Epithelial cell of esophagus (primary cell): ENCODE results near the gene BCORL1.
A peak's percentile ranks its signal among the peaks of the same experiment; 100 is the strongest.

Experiments used
- DNase-seq: peaks from one replicate; pipeline ENCODE4 v3.0.0; 2010; ENCODE audit warnings: low read depth
- H3K4me3 ChIP-seq: 2 replicates; pipeline ENCODE4 v1.5.1; 2011; ENCODE audit warnings: mild to moderate bottlenecking, low read length, control low read depth
- TF ChIP-seq, protein P1 (sequence below): IDR thresholded peaks from 2 replicates; pipeline ENCODE4 v1.5.1; 2011; ENCODE audit warnings: low read depth, mild to moderate bottlenecking, low read length, control low read depth, inconsistent platforms; ENCODE audit not compliant: insufficient read depth; ENCODE audit errors: missing control alignments

Gene BCORL1, protein sequence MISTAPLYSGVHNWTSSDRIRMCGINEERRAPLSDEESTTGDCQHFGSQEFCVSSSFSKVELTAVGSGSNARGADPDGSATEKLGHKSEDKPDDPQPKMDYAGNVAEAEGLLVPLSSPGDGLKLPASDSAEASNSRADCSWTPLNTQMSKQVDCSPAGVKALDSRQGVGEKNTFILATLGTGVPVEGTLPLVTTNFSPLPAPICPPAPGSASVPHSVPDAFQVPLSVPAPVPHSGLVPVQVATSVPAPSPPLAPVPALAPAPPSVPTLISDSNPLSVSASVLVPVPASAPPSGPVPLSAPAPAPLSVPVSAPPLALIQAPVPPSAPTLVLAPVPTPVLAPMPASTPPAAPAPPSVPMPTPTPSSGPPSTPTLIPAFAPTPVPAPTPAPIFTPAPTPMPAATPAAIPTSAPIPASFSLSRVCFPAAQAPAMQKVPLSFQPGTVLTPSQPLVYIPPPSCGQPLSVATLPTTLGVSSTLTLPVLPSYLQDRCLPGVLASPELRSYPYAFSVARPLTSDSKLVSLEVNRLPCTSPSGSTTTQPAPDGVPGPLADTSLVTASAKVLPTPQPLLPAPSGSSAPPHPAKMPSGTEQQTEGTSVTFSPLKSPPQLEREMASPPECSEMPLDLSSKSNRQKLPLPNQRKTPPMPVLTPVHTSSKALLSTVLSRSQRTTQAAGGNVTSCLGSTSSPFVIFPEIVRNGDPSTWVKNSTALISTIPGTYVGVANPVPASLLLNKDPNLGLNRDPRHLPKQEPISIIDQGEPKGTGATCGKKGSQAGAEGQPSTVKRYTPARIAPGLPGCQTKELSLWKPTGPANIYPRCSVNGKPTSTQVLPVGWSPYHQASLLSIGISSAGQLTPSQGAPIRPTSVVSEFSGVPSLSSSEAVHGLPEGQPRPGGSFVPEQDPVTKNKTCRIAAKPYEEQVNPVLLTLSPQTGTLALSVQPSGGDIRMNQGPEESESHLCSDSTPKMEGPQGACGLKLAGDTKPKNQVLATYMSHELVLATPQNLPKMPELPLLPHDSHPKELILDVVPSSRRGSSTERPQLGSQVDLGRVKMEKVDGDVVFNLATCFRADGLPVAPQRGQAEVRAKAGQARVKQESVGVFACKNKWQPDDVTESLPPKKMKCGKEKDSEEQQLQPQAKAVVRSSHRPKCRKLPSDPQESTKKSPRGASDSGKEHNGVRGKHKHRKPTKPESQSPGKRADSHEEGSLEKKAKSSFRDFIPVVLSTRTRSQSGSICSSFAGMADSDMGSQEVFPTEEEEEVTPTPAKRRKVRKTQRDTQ (N-terminal part only)

GRCh38 chrX:129982300-129983251 lies at the start of gene BCORL1:
Gene BCORL1 (plus strand): TSS chrX:129982635. CDS start chrX:130005232, 22,597 bp downstream.
- DNase-seq = peak; percentile 91
- no peak within 1 kb of the TSS for H3K4me3 ChIP-seq

DNA sequence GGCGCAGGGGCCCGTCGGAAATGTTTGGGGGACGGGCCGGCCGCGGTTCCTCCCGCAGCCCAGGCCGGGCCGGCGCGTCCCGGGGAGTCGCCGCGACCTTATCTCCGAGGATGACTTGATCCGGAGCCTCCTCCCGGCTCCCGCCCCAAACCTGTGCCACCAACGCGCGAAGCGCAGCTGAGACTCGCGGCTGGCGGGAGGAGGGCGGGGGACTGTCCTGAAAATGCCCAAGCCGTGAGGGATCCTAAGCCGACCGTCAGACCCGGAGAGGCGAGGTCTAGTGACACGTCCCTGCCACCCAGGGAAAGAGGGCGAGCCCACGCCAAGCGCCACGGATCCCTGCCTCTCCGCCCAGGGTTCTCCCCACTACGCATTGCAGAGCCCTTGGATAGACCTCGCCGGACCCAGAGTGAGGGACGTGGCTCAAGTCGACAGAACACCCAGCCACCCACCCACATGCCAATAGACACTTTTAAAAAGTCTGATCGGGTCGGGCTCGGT lies 49.6 kb upstream of the BCORL1 start:
- peak; percentile 6 for DNase-seq
- no peak overlapping the region for H3K4me3 ChIP-seq
- TF ChIP-seq, protein P1, sequence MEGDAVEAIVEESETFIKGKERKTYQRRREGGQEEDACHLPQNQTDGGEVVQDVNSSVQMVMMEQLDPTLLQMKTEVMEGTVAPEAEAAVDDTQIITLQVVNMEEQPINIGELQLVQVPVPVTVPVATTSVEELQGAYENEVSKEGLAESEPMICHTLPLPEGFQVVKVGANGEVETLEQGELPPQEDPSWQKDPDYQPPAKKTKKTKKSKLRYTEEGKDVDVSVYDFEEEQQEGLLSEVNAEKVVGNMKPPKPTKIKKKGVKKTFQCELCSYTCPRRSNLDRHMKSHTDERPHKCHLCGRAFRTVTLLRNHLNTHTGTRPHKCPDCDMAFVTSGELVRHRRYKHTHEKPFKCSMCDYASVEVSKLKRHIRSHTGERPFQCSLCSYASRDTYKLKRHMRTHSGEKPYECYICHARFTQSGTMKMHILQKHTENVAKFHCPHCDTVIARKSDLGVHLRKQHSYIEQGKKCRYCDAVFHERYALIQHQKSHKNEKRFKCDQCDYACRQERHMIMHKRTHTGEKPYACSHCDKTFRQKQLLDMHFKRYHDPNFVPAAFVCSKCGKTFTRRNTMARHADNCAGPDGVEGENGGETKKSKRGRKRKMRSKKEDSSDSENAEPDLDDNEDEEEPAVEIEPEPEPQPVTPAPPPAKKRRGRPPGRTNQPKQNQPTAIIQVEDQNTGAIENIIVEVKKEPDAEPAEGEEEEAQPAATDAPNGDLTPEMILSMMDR = no peak

More at GRCh38 chrX:129982300-129983251, at the start of gene BCORL1:
- TF ChIP-seq, protein P1 = no peak

DNA sequence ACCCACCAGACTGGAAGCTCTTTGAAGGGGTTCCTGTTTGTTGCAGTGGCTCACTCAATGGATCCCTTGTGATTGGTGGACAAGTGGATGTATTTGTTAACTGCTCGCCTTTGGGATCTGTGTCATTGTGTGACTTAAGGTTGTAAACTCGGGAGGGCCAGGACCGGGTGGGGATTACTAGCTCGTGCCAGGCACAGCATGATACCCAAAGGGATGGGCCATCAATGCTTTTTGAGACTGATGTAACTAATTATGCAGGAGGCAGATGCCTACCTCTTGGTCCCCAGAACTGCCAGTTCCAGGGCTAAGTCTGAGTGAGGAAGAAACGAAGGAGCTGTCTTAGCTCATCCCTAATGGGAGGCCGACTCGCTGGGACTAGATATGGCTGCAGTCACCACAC lies 48.7 kb upstream of the BCORL1 start:
- TF ChIP-seq, protein P1 = no peak
- no peak for DNase-seq
- no peak overlapping the region for H3K4me3 ChIP-seq

DNA sequence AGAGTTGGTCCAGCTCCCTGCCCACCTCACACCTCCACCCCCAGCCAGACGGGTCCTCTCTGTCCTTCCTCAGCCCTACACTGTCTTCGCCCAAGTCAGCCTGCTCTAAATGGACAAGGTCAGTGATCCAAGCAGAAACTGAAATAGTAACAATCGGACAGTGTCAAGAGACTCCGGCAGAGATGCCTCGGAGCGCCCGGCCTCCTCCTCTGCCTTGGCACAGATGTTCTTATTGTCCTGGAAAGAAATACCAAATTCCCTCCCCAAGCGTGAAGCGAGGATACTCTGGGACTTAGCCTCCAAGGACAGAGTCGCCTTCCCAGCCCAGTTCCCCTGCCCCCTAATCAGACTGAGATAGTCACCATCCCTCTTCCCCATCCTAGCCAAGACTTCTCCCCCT lies 48.0 kb upstream of the BCORL1 start:
- TF ChIP-seq, protein P1 = no peak
- no peak overlapping the region for H3K4me3 ChIP-seq
- no peak for DNase-seq

- DNase-seq = no peak
- H3K4me3 ChIP-seq = no peak overlapping the region
- TF ChIP-seq, protein P1 = no peak
These were observed 47.5 kb upstream of the BCORL1 start for GRCh38 chrX:129934952-129935351.
